ENCODE measurements around the gene KAT2B.
"Not testable (repeated sequence)": the region's sequence is repeated elsewhere in the genome, so short reads cannot be mapped to it uniquely, and the experiment has no call there.

The KAT2B gene

GRCh38 chr3:20041197-20041780 is 1.0 kb downstream of the KAT2B start:
- DNase-seq (ENCODE audit: low spot score) = peak; percentile 82

- DNase-seq (ENCODE audit: low spot score) = no peak
These were observed 2.1 kb downstream of the KAT2B start for GRCh38 chr3:20042331-20042730.

GRCh38 chr3:20043396-20043795 is 3.1 kb downstream of the KAT2B start:
- no peak for DNase-seq (ENCODE audit: low spot score)

GRCh38 chr3:20043825-20044224 is 3.6 kb downstream of the KAT2B start:
- DNase-seq (ENCODE audit: low spot score) = no peak

- not testable (repeated sequence) for DNase-seq (ENCODE audit: low spot score)
These were observed 4.9 kb downstream of the KAT2B start for GRCh38 chr3:20045141-20045540.

GRCh38 chr3:20046556-20046955 is 6.3 kb downstream of the KAT2B start:
- no peak for DNase-seq (ENCODE audit: low spot score)

GRCh38 chr3:20047341-20047779 is 7.1 kb downstream of the KAT2B start:
- DNase-seq (ENCODE audit: low spot score) = no peak

- no peak for DNase-seq (ENCODE audit: low spot score)
These were observed 8.0 kb downstream of the KAT2B start for GRCh38 chr3:20047976-20048883.

- DNase-seq (ENCODE audit: low spot score) = no peak
These were observed 11.0 kb downstream of the KAT2B start for GRCh38 chr3:20051123-20051806.

- DNase-seq (ENCODE audit: low spot score) = no peak
These were observed 12.6 kb downstream of the KAT2B start for GRCh38 chr3:20052851-20053250.

GRCh38 chr3:20054549-20054987 is 14.3 kb downstream of the KAT2B start:
- peak; percentile 96 for DNase-seq (ENCODE audit: low spot score)

- DNase-seq (ENCODE audit: low spot score) = no peak
These were observed 15.0 kb downstream of the KAT2B start for GRCh38 chr3:20055020-20055775.

GRCh38 chr3:20055842-20056241 is 15.6 kb downstream of the KAT2B start:
- DNase-seq (ENCODE audit: low spot score) = no peak

- DNase-seq (ENCODE audit: low spot score) = no peak
These were observed 16.7 kb downstream of the KAT2B start for GRCh38 chr3:20056725-20057611.

GRCh38 chr3:20057612-20058180 is 17.4 kb downstream of the KAT2B start:
- DNase-seq (ENCODE audit: low spot score) = no peak

- no peak for DNase-seq (ENCODE audit: low spot score)
These were observed 19.7 kb downstream of the KAT2B start for GRCh38 chr3:20059929-20060328.

- no peak for DNase-seq (ENCODE audit: low spot score)
These were observed 20.9 kb downstream of the KAT2B start for GRCh38 chr3:20060974-20061685.

- DNase-seq (ENCODE audit: low spot score) = no peak
These were observed 22.8 kb downstream of the KAT2B start for GRCh38 chr3:20062996-20063395.

- DNase-seq (ENCODE audit: low spot score) = no peak
These were observed 24.1 kb downstream of the KAT2B start for GRCh38 chr3:20064387-20064786.
